PC-9 (cell line): ENCODE data around the gene ABCG5.

Source experiments
- EZH2 ChIP-seq: fragments of 200-600 bp; sonication (generic); IDR thresholded peaks from 2 replicates; pipeline ENCODE4 v1.8.0; 2017; ENCODE audit warnings: antibody characterized with exemption, low read depth
- TF ChIP-seq, protein P1 (sequence below): fragments of 200-600 bp; sonication (generic); conservative IDR thresholded peaks from 2 replicates; pipeline ENCODE4 v1.6.1; 2017; ENCODE audit warnings: mixed run types, antibody characterized with exemption, mild to moderate bottlenecking, moderate library complexity

DNA sequence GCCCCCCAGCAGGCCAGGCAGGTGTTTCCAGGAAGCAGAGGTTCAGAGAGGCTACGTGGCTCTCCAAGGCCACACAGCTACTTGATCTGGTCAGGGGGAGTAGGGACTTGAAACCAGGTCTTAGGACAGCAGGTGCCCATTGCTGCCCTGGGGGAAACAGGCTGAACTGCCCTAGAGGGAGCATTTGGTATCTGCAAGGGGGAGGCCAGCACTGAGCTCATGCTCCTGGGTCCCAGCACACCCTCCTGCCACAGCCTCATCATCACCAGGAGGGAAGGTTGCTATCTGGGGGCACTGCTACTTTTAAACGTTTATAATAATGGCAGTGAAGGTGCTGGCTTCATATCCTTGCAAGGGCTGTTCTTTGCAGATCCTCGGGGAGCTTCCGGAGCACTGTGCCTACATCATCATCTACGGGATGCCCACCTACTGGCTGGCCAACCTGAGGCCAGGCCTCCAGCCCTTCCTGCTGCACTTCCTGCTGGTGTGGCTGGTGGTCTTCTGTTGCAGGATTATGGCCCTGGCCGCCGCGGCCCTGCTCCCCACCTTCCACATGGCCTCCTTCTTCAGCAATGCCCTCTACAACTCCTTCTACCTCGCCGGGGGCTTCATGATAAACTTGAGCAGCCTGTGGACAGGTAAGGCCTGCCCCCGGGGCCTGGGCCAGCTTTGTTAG, 36.3 kb upstream of the ABCG5 start:
- no peak for TF ChIP-seq EZH2
- TF ChIP-seq, protein P1, sequence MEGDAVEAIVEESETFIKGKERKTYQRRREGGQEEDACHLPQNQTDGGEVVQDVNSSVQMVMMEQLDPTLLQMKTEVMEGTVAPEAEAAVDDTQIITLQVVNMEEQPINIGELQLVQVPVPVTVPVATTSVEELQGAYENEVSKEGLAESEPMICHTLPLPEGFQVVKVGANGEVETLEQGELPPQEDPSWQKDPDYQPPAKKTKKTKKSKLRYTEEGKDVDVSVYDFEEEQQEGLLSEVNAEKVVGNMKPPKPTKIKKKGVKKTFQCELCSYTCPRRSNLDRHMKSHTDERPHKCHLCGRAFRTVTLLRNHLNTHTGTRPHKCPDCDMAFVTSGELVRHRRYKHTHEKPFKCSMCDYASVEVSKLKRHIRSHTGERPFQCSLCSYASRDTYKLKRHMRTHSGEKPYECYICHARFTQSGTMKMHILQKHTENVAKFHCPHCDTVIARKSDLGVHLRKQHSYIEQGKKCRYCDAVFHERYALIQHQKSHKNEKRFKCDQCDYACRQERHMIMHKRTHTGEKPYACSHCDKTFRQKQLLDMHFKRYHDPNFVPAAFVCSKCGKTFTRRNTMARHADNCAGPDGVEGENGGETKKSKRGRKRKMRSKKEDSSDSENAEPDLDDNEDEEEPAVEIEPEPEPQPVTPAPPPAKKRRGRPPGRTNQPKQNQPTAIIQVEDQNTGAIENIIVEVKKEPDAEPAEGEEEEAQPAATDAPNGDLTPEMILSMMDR: no peak
